Measurements from ENCODE around the gene PEX26. TPM values are rescaled to one million over a fixed set of nuclear protein-coding genes. Genes with fewer than 3 reads are reported as not detected.
"Not testable (repeated sequence)": the region's sequence is repeated elsewhere in the genome, so short reads cannot be mapped to it uniquely, and the experiment has no call there.

Gene PEX26
- total RNA-seq, 1 experiment from 2014 or later, result 20.7 TPM

- DNase-seq (ENCODE audit: low spot score), result peak; percentile 61
- in situ Hi-C loops (cut with HindIII; ENCODE audit: low sequenced_read_pairs), result no loop called here
These were observed 34.1 kb downstream of the PEX26 start for GRCh38 chr22:18111759-18112330.

GRCh38 chr22:18112440-18112839, 34.6 kb downstream of the PEX26 start:
- peak; percentile 53 for DNase-seq (ENCODE audit: low spot score)
- in situ Hi-C loops (cut with HindIII; ENCODE audit: low sequenced_read_pairs), result no loop called here

GRCh38 chr22:18113680-18114394, 36.0 kb downstream of the PEX26 start:
- DNase-seq (ENCODE audit: low spot score), result peak; percentile 65
- in situ Hi-C loops (cut with HindIII; ENCODE audit: low sequenced_read_pairs), result no loop called here

GRCh38 chr22:18114495-18114894, 36.7 kb downstream of the PEX26 start:
- in situ Hi-C loops (cut with HindIII; ENCODE audit: low sequenced_read_pairs), result no loop called here
- peak; percentile 77 for DNase-seq (ENCODE audit: low spot score)

GRCh38 chr22:18114976-18115652, 37.3 kb downstream of the PEX26 start:
- DNase-seq (ENCODE audit: low spot score), result peak; percentile 24
- in situ Hi-C loops (cut with HindIII; ENCODE audit: low sequenced_read_pairs), result no loop called here

- no peak for DNase-seq (ENCODE audit: low spot score)
These were observed 38.1 kb downstream of the PEX26 start for GRCh38 chr22:18115906-18116371.

GRCh38 chr22:18116634-18117033, 38.8 kb downstream of the PEX26 start:
- in situ Hi-C loops (cut with HindIII; ENCODE audit: low sequenced_read_pairs), result no loop called here
- DNase-seq (ENCODE audit: low spot score), result peak; percentile 27

More at GRCh38 chr22:18115906-18116371, 38.1 kb downstream of the PEX26 start:
- in situ Hi-C loops (cut with HindIII; ENCODE audit: low sequenced_read_pairs), result no loop called here

- in situ Hi-C loops (cut with HindIII; ENCODE audit: low sequenced_read_pairs), result no loop called here
- no peak for DNase-seq (ENCODE audit: low spot score)
These were observed 40.6 kb downstream of the PEX26 start for GRCh38 chr22:18118345-18118915.

- no peak for DNase-seq (ENCODE audit: low spot score)
- in situ Hi-C loops (cut with HindIII; ENCODE audit: low sequenced_read_pairs), result no loop called here
These were observed 41.8 kb downstream of the PEX26 start for GRCh38 chr22:18119409-18120110.

- in situ Hi-C loops (cut with HindIII; ENCODE audit: low sequenced_read_pairs), result no loop called here
- DNase-seq (ENCODE audit: low spot score), result no peak
These were observed 43.1 kb downstream of the PEX26 start for GRCh38 chr22:18120857-18121256.

GRCh38 chr22:18121506-18121905, 43.7 kb downstream of the PEX26 start:
- DNase-seq (ENCODE audit: low spot score), result no peak
- in situ Hi-C loops (cut with HindIII; ENCODE audit: low sequenced_read_pairs), result no loop called here

GRCh38 chr22:18121954-18122554, 44.3 kb downstream of the PEX26 start:
- in situ Hi-C loops (cut with HindIII; ENCODE audit: low sequenced_read_pairs), result no loop called here

GRCh38 chr22:18123476-18124025, 45.8 kb downstream of the PEX26 start:
- in situ Hi-C loops (cut with HindIII; ENCODE audit: low sequenced_read_pairs); DNase-seq (ENCODE audit: low spot score): not testable (repeated sequence)

More at GRCh38 chr22:18121954-18122554, 44.3 kb downstream of the PEX26 start:
- no peak for DNase-seq (ENCODE audit: low spot score)

- in situ Hi-C loops (cut with HindIII; ENCODE audit: low sequenced_read_pairs), result no loop called here
- DNase-seq (ENCODE audit: low spot score), result no peak
These were observed 48.8 kb downstream of the PEX26 start for GRCh38 chr22:18126606-18127005.

- DNase-seq (ENCODE audit: low spot score), result no peak
- in situ Hi-C loops (cut with HindIII; ENCODE audit: low sequenced_read_pairs), result no loop called here
These were observed 52.2 kb downstream of the PEX26 start for GRCh38 chr22:18130018-18130417.

- no peak for DNase-seq (ENCODE audit: low spot score)
- in situ Hi-C loops (cut with HindIII; ENCODE audit: low sequenced_read_pairs), result no loop called here
These were observed 53.1 kb downstream of the PEX26 start for GRCh38 chr22:18130699-18131429.

GRCh38 chr22:18133452-18133851, 55.7 kb downstream of the PEX26 start:
- in situ Hi-C loops (cut with HindIII; ENCODE audit: low sequenced_read_pairs), result no loop called here
- DNase-seq (ENCODE audit: low spot score), result no peak

Measured in G401 (cell line).